GM12874 (cell line): ENCODE data around the gene PARP16.

Experiments used
- TF ChIP-seq, protein P1 (sequence below): IDR thresholded peaks from 2 replicates; pipeline ENCODE4 v1.5.1; 2011; ENCODE audit warnings: low read depth, mild to moderate bottlenecking, control low read depth, low read length, moderate library complexity; ENCODE audit not compliant: insufficient read depth

The PARP16 gene

DNA sequence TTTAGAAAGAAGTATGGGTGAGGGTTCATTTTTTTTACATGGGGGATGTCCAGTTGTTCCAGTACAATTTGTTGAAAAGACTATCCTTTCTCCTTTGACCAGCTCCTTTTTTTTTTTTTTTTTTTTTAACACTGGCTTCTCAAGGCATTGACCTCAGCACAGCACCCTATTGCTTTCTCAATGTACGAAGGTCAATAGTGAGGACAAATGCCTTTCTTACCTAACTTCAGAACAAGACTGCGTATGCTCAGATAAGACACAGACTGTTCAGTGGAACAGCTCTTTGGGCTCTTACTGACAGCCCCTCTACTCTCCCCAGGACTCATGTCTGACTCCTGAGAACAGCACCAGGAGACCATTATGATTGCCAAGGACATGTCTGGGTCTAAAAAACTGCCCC, 65.0 kb downstream of the PARP16 start:
- TF ChIP-seq, protein P1, sequence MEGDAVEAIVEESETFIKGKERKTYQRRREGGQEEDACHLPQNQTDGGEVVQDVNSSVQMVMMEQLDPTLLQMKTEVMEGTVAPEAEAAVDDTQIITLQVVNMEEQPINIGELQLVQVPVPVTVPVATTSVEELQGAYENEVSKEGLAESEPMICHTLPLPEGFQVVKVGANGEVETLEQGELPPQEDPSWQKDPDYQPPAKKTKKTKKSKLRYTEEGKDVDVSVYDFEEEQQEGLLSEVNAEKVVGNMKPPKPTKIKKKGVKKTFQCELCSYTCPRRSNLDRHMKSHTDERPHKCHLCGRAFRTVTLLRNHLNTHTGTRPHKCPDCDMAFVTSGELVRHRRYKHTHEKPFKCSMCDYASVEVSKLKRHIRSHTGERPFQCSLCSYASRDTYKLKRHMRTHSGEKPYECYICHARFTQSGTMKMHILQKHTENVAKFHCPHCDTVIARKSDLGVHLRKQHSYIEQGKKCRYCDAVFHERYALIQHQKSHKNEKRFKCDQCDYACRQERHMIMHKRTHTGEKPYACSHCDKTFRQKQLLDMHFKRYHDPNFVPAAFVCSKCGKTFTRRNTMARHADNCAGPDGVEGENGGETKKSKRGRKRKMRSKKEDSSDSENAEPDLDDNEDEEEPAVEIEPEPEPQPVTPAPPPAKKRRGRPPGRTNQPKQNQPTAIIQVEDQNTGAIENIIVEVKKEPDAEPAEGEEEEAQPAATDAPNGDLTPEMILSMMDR: no peak

DNA sequence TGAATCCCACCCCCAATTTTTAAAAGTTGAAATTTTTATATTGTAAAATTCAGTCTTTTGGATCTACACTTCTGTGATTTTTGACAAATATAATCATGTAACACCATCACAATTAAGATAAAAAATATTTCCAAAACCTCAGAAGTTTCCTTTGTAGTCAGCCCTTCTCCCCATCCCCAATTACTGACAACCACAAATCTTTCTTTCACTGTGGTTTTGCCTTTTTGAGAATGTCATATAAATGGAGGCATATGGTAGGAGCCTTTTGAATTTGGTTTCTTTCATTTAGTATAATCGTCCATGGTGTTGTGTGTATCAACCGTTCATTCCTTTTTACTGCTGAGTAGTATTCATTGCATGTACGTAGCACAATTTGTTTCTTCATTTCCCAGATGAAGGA, 67.5 kb downstream of the PARP16 start:
- TF ChIP-seq, protein P1: no peak

- TF ChIP-seq, protein P1: no peak
These were observed 68.9 kb downstream of the PARP16 start for GRCh38 chr15:65217526-65218482.

DNA sequence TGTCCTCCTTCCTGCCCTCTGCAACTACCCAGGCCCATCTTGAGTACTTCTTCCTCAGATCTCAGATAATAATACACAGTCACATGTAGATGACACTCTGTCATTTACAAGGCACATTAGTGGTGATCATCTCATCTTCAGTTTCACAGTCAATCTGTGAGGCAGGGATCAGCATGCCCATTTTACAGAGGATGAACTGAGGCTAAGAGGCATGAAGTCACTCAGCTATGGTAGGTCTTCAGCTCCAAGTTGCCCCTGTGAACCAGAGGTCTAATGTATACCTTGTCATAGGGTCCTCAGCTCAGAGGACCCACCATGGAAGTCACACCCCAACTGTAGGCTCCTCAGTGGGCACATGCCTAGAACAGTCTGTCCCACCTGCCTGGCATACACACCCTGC, 71.2 kb downstream of the PARP16 start:
- TF ChIP-seq, protein P1: no peak

DNA sequence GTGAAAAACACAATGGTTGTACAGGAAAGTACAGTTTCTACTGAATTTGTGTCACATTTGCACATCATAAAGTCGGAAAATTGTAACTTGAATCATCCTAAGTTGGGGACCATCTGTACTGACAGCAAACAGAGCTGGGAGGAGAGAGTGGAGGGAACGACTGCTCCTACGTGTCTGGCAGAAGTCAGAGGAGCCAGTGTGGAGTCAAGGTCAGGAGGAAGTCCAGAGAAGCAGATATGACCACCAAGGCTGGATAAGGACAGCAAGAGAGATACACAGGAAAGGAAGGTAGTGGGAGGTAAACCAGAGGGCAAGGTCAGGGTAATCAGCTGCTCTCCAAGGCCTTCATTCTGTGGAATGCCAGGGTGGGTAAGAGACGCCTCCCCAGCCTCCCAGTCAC, 72.7 kb downstream of the PARP16 start:
- TF ChIP-seq, protein P1: no peak

DNA sequence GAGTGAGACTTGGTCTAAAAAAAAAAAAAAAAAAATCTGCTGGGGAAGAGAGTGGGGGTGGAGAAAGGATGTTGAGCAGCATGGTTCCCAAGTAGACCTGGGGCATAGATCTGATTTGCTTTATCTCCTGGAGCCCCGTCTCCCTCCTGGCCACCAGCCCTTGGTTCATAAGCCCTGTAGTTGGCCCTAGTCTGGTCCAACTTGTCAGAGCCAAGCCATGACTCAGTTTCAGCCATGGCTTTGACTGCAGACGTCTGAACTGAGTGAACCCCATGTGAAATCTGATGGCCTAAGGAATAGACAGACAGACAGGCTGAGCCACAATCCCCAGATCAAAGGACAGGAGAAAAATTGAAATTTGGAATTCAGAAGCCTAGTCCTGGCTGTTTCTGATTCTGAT, 73.4 kb downstream of the PARP16 start:
- TF ChIP-seq, protein P1: no peak

DNA sequence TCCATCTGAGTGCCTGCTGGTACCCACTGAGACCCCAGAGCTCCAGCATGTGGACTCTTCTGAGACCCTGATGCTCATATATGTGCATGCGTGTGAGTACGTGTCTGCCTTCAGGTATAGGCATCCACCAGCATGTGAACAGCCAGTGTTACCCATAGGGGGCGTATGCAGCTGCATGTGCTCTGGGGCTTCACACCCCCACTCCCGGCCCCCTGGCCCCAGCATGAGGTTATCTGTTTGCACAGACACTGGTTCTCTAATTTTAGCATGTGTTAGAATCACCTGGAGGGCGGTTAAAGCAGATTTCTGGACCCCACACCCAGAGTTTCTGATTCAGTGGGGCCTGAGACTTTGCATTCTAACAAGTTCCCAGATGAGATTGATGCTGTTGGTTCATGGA, 74.6 kb downstream of the PARP16 start:
- TF ChIP-seq, protein P1: peak; percentile 76
